ENCODE measurements around the gene SOX21.
"Not testable (repeated sequence)": the region's sequence is repeated elsewhere in the genome, so short reads cannot be mapped to it uniquely, and the experiment has no call there.

Gene SOX21

GRCh38 chr13:94712287-94712811 is at the start of gene SOX21:
Gene SOX21 (minus strand): TSS chr13:94712545. CDS start chr13:94712049, 496 bp downstream.
- peak; percentile 41 for DNase-seq

DNA sequence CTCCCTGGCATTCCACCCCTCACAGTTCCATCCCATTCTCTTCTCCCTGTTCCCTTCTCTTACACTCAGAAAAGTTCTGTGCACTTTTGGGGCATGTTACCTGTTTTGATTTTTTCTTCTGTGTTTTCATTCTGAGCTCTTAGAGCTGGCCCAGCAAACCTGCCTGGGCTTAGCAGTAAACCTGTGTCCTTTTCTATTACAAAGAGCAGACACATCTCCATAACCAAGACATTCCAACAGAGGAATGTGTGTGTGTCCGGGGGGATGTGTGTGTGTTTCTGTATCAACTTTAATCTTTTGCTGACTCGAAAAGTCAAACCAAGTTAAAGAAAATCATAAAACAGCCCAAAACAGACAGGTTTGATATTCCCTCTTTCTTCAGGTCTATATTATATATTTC is 49.1 kb upstream of the SOX21 start:
- DNase-seq, result no peak

DNA sequence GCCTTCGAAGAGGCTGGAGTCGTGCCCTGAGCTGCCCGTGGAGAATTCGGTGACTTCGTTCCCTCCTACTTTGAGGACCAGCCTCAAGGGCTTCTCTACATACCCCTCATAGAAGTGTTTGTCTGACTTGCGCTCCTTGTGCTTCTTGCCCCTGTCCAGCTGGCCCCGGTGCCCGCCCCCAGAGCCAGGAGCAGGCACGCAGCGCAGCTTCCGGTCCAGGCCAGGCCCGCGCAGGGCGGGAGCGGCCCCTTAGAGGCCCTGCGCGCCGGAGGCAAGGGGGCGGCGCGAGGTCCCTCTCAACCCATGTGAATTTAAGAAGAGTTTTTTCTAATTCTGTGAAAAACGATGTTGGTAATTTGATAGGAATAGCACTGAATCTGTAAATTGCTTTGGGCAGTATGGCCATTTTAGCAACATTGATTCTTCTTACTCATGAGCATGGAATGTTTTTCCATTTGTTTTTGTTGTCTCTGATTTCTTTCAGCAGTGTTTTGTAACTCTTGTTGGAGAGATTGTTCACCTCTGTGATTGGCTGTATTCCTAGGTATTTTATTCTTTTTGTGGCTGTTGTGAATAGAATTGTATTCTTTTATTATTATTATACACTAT is 46.9 kb upstream of the SOX21 start:
- DNase-seq, result no peak

DNA sequence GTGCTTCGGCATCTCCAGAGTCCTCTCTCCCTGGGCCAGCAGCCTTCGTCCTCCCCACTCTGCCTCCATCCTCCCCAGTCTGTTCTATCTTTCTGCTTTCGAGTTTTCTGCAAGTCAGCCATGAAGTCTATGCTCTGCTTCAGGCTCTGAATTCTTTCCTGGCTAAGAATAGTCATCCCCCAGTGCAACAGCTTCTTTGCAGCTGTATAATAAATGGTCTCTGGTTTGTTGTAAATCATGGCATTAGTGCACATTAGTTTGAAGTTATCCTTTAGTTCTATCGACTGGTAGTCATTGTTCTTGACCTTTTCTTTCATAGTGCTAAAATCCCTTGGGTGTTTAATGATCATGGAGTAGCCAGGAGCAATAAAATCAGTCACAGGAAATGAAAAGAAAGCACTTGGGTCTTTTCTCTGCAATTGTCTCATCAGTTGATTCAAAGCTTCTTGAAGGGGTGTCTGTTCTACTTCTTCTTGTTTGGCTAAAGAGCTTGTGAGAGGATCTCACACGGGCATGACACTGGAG is 46.2 kb upstream of the SOX21 start:
- DNase-seq, result no peak

DNA sequence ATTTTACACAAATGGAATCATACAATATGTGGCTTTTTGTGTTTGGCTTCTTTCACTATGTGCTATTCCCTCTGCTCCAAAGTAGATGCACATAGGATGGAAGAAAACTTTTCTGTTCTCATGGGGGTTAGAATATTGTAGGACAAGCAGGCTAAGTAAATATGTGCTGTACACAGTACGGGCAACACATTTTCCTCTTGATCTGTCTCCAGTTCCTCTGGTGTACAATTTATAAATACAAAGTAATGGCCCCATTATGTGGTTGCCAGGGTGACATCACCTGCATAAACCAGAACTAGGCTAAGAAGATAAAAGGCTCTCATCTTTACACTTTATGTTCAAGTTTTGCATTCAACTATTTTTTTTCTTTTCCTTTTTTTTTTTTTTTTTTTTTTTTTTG is 41.0 kb upstream of the SOX21 start:
- no peak for DNase-seq

GRCh38 chr13:94749162-94749561 is 36.8 kb upstream of the SOX21 start:
- no peak for DNase-seq

DNA sequence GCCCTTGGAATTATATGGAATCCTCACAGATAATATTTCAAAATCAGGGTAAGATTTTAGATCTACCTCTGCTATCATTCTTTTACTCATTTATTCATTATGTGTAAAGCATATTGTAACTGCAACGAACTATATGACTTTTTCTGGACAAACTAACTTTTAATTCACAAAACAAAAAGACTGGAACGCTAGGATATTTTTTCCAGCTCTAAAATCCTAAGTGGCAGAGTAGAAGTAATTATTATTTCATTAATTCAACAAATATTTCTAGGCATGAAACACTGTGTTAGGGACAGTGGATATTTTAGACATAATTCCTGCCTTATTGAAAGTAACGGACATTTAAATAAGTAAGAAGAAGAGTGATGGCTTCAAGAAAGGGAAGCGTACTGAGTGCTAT is 26.9 kb upstream of the SOX21 start:
- no peak for DNase-seq

- no peak for DNase-seq
Observed at GRCh38 chr13:94731028-94731427, 18.7 kb upstream of the SOX21 start.

DNA sequence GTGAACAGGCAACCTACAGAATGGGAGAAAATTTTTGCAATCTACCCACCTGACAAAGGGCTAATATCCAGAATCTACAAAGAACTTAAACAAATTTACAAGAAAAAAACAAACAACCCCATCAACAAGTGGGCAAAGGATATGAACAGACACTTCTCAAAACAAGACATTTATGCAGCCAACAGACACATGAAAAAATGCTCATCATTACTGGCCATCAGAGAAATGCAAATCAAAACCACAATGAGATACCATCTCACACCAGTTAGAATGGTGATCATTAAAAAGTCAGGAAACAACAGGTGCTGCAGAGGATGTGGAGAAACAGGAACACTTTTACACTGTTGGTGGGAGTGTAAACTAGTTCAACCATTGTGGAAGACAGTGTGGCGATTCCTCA is 17.6 kb upstream of the SOX21 start:
- DNase-seq, result not testable (repeated sequence)

DNA sequence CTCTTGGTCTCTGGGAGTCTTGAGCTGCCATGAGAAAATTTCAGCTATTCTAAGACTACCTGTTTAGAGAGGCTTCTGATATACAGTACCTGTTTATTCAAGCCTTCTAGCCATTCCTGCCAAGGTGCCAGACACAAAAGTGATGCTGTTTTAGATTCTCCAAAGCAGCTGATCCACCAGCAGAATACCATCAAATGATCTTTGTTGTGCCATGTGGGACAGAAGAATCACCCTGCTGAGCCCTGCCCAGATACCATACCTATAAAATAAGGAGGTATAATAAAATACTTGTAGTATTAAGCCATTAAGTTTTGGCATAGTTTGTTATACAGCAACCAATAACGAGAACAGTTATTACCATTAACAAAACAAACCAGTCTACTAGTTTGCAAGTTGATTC is 14.1 kb upstream of the SOX21 start:
- no peak for DNase-seq

DNA sequence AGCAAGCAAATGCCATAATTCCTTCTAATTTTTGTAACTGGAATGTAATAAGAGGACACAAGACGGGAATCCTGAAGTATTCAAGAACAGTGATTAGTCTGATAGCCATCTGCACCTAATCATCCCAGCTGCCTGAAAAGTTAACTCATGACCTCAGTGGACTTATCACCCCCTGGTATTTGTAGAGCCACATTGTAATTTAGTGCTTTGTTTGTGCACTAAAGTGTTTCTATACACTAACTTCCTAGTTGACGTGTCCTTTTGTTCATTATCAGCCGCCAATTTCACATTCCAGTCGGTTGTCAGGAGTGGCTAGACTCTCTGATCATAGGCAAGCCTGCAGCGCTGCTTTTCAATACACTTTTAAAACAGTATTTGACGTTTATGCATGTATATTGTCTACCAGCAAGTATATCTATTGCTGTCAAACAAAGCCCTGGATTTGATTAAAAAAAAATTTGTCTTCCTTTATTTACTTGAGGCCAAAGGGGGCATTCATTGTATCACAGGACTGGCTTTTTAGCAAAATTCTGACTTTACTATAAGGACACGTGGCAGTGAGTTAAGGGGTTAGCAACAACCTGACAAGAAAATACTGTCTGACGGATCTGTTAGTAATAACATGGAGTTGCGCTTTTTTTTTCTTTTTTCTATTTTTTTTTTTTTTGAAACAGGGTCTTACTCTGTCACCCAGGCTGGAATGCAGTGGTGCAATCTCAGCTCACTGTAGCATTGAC is 10.4 kb upstream of the SOX21 start:
- no peak for DNase-seq

GRCh38 chr13:94718697-94719096 is 6.4 kb upstream of the SOX21 start:
- not testable (repeated sequence) for DNase-seq

DNA sequence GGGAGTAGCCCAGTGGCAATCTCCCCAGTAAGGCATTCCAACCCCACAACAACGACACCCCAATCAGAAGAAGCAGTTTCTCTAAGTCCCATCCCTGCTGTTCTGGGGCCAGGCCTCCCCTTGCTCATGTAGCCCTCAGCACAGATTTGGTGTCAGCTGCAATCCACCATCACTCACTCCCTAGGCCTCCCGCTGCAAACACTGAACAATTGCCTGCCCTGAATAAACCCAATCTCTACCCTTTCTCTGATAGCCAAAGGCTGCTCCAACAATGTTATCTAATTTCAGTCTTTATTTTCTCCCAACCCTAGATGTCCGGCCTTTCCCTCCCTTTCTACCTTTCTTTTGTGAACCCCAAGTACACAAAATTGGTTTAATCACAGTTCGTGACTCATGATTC is 5.6 kb upstream of the SOX21 start:
- no peak for DNase-seq

- no peak for DNase-seq
Observed at GRCh38 chr13:94716016-94716415, 3.7 kb upstream of the SOX21 start.

GRCh38 chr13:94713561-94714182 is 1.3 kb upstream of the SOX21 start:
- DNase-seq, result peak; percentile 51

DNA sequence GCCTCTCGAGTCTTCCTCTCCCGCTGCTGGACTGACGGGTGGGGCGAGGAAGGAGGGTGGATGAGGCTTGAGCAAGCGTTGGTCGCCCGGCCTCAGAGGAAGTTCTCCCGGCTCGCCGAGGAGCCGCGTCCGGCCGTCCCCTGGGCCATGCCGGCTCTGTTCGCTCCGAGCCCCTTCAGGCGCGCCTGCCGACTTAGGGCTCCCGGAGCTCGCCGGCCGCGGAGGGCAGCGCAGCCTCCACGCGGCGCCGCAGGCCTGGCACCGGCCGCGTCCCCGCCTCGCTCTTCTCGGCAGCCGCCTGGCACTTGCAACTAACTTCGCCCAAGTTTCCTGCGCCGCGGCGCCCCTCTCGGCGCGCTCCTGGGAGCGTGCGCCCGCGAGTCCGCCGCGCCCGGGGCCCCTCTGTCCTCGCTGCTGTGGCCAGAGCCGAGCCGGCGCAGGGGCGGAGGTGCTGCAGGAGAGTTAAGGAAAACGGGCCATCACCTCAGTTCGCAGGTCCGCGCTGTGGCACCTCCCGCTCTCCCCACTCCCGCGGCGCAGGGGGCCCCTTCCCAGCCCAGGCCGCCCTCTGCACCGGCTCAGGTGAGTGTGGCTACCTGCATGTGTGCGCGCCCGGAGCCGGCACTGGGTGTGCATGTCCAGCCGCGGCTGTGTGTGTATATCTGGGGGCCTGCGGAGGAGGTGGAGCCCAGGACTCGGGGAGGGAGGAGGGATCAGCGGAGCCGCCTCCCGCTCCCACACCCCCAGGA is 641 bp upstream of the SOX21 start:
- peak; percentile 51 for DNase-seq

- no peak for DNase-seq
Observed at GRCh38 chr13:94711561-94712286, 621 bp downstream of the SOX21 start.

GRCh38 chr13:94710881-94711560 is 1.3 kb downstream of the SOX21 start:
- peak; percentile 36 for DNase-seq

GRCh38 chr13:94710065-94710781 is 2.1 kb downstream of the SOX21 start:
- no peak for DNase-seq

- DNase-seq, result no peak
Observed at GRCh38 chr13:94709001-94709834, 3.1 kb downstream of the SOX21 start.

All from NCI-H510A treated with DMSO at 0.1 percent for 48 hours (cell line).